HepG2 (cell line): ENCODE measurements around the gene ZFP1. TPM values are rescaled to one million over a fixed set of nuclear protein-coding genes. Genes with fewer than 3 reads are reported as not detected.

ENCODE experiments used
- ARNT ChIP-seq: fragments of 450-650 bp; IDR thresholded peaks from 2 replicates; pipeline ENCODE4 v1.6.1; 2017
- CENPT ChIP-seq: sonication (generic); formaldehyde crosslinking; IDR thresholded peaks from 2 replicates; pipeline ENCODE4 v1.8.0; 2022; ENCODE audit warnings: low read depth, mild to moderate bottlenecking, moderate library complexity, missing genetic modification reagents
- CHD4 ChIP-seq: fragments of 200-600 bp; sonication (generic); IDR thresholded peaks from 2 replicates; pipeline ENCODE4 v1.7.0; 2017; ENCODE audit warnings: mild to moderate bottlenecking, low read length, borderline replicate concordance
- EEA1 ChIP-seq: sonication (generic); formaldehyde crosslinking; IDR thresholded peaks from 2 replicates; pipeline ENCODE4 v1.5.1; 2020; ENCODE audit warnings: mild to moderate bottlenecking, missing genetic modification reagents, borderline replicate concordance
- ERF ChIP-seq: IDR thresholded peaks from 2 replicates; pipeline ENCODE4 v1.6.1; 2018; ENCODE audit warnings: missing biosample characterization, missing genetic modification reagents
- ETV5 ChIP-seq: IDR thresholded peaks from 2 replicates; pipeline ENCODE4 v1.6.1; 2018; ENCODE audit warnings: missing biosample characterization, missing genetic modification reagents, inconsistent platforms, borderline replicate concordance
- GFI1 ChIP-seq: sonication (generic); formaldehyde crosslinking; IDR thresholded peaks from 2 replicates; pipeline ENCODE4 v1.5.0; 2020; ENCODE audit warnings: missing genetic modification reagents, mild to moderate bottlenecking, borderline replicate concordance
- IRX3 ChIP-seq: sonication (generic); formaldehyde crosslinking; IDR thresholded peaks from 2 replicates; pipeline ENCODE4 v1.8.1; 2023; ENCODE audit warnings: mild to moderate bottlenecking, low read depth, missing genetic modification reagents, borderline replicate concordance
- SMAD3 ChIP-seq: sonication (generic); formaldehyde crosslinking; IDR thresholded peaks from 2 replicates; pipeline ENCODE4 v1.4.0; 2020; ENCODE audit warnings: missing genetic modification reagents
- STAT5B ChIP-seq: sonication (generic); formaldehyde crosslinking; IDR thresholded peaks from 2 replicates; pipeline ENCODE4 v1.4.0; 2020; ENCODE audit warnings: missing genetic modification reagents
- TMF1 ChIP-seq: sonication (generic); formaldehyde crosslinking; IDR thresholded peaks from 2 replicates; pipeline ENCODE4 v1.8.1; 2022; ENCODE audit warnings: low read depth, missing genetic modification reagents
- ZNF24 ChIP-seq: fragments of 450-650 bp; IDR thresholded peaks from 2 replicates; pipeline ENCODE4 v1.6.1; 2017; ENCODE audit warnings: antibody characterized with exemption, mild to moderate bottlenecking
- ZNF34 ChIP-seq: sonication (generic); formaldehyde crosslinking; IDR thresholded peaks from 2 replicates; pipeline ENCODE4 v1.4.0; 2020; ENCODE audit warnings: mild to moderate bottlenecking, missing genetic modification reagents, borderline replicate concordance
- ZNF382 ChIP-seq: sonication (generic); formaldehyde crosslinking; IDR thresholded peaks from 2 replicates; pipeline ENCODE4 v1.5.0; 2020; ENCODE audit warnings: missing genetic modification reagents, mild to moderate bottlenecking, borderline replicate concordance
- ZNF501 ChIP-seq: sonication (generic); formaldehyde crosslinking; IDR thresholded peaks from 2 replicates; pipeline ENCODE4 v1.5.1; 2020; ENCODE audit warnings: mild to moderate bottlenecking, moderate library complexity, missing genetic modification reagents
- ZNF674 ChIP-seq: sonication (generic); formaldehyde crosslinking; IDR thresholded peaks from 2 replicates; pipeline ENCODE4 v1.5.0; 2020; ENCODE audit warnings: low read depth, mild to moderate bottlenecking, missing genetic modification reagents
- ZNF747 ChIP-seq: sonication (generic); formaldehyde crosslinking; IDR thresholded peaks from 2 replicates; pipeline ENCODE4 v1.8.1; 2023; ENCODE audit warnings: missing genetic modification reagents, mild to moderate bottlenecking, borderline replicate concordance
- ZNF772 ChIP-seq: sonication (generic); formaldehyde crosslinking; IDR thresholded peaks from 2 replicates; pipeline ENCODE4 v1.5.0; 2020; ENCODE audit warnings: mild to moderate bottlenecking, missing genetic modification reagents
- ZNF781 ChIP-seq: sonication (generic); formaldehyde crosslinking; IDR thresholded peaks from 2 replicates; pipeline ENCODE4 v1.5.1; 2020; ENCODE audit warnings: borderline replicate concordance, mild to moderate bottlenecking, missing genetic modification reagents; ENCODE audit errors: not compliant biosample characterization
- ZNF816 ChIP-seq: sonication (generic); formaldehyde crosslinking; IDR thresholded peaks from 2 replicates; pipeline ENCODE4 v1.8.0; 2022; ENCODE audit warnings: missing genetic modification reagents, mild to moderate bottlenecking, borderline replicate concordance
- polyA plus RNA-seq, 8 experiments: library from polyadenylated mRNA; depleted of rRNA in 3 of 8; stranded (reverse) in 7 of 8; unstranded in 1 of 8; fragments of >200 nt; fragmentation: Illumina TruSeq in 4 of 8; extraction: Trizol in 4 of 8; gene quantifications; 2 replicates each; pipeline versions ENCODE4 v1.2.1 to v1.2.3, GENCODE V29; 2011 to 2016; ENCODE audit warnings: low read depth in 4 of 8, missing spikeins in 1 of 8, mixed read lengths in 1 of 8; ENCODE audit not compliant: insufficient read depth in 1 of 8
- total RNA-seq, 5 experiments: library from RNA; depleted of rRNA; stranded (reverse); fragments of >200 nt; fragmentation: Illumina TruSeq; extraction: Trizol; gene quantifications; 2 replicates each; pipeline ENCODE4 v1.2.3, GENCODE V29; 2016; ENCODE audit warnings: low read depth in 1 of 5
- TF ChIP-seq, protein P1 (sequence below): IDR thresholded peaks from 2 replicates; pipeline ENCODE4 v1.6.1; 2016; ENCODE audit warnings: missing compliant biosample characterization, missing genetic modification reagents, borderline replicate concordance
- TF ChIP-seq, protein P2 (sequence below): sonication (generic); formaldehyde crosslinking; IDR thresholded peaks from 2 replicates; pipeline ENCODE4 v1.5.0; 2020; ENCODE audit warnings: missing genetic modification reagents, mild to moderate bottlenecking, borderline replicate concordance
- TF ChIP-seq, protein P3 (sequence below): IDR thresholded peaks from 2 replicates; pipeline ENCODE4 v1.6.1; 2016
- TF ChIP-seq, protein P4 (sequence below): sonication (generic); formaldehyde crosslinking; IDR thresholded peaks from 2 replicates; pipeline ENCODE4 v1.5.1; 2020; ENCODE audit warnings: mild to moderate bottlenecking, missing genetic modification reagents, borderline replicate concordance
- TF ChIP-seq, protein P5 (sequence below): IDR thresholded peaks from 2 replicates; pipeline ENCODE4 v1.6.1; 2016; ENCODE audit warnings: mild to moderate bottlenecking, missing biosample characterization, missing genetic modification reagents

Gene ZFP1
- total and polyA plus RNA-seq, 2 of the 13 experiments (the other 11 are each of a cell fraction or from before 2014, with no cell fraction given), result 8.3 to 14.0 TPM

DNA sequence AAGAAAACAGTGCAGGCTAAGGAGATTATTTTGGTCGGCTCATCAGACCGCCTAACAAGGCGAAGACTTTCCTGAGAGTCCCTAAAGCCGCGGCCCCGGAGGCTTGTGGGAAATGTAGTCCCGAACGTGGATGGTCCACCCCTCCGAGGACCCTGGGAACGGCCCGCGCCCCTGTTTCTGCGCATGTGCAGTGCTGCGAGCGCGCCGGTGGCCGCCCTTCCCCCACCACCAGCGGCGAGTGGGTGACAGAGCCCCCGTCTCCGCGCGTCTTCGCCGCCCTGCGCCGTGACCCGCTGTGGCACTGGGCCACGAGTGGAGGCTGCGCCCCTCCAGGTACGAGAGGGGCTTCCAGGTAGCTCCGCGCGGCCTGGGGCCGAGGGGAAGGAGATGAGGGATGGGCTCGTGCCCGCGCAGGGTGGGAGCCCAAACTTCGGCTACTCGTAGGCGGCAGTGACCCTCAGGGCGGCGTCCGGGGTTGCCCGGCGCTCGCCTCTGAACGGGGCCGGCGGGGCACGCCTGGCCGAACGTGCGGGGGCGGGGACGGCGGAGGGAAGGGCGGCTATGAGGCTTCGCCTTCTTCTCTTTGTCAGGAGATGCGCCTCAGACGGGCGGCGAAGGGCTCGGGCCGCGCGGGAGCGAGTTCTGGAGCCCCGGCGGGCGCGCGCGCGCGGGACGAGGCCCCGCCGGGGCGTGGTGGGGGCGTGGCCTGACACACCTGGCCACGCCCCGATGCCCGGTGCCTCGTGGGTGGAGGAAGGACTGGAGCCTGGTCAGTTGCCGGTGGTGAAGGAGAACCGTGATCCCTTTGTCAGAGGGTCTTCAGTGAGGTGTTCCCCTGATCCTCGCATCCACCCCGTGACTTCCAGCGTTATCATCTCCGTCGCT, at the start of gene ZFP1 (continued):
- TF ChIP-seq ZNF382 (CRISPR knock-in tag) (no peak), ZNF781 (CRISPR knock-in tag) (peak; percentile 81), CENPT (no peak), ZNF772 (CRISPR knock-in tag) (peak; percentile 92), STAT5B (CRISPR knock-in tag) (peak; percentile 87; the same call in 1 of the 2 replicates), EEA1 (CRISPR knock-in tag) (peak; percentile 97; the same call in 1 of the 2 replicates), ARNT (no peak), IRX3 (CRISPR knock-in tag) (no peak), ZNF674 (CRISPR knock-in tag) (0 out of 2 replicates have a peak, but pooled peaks have one; percentile 79), ETV5 (CRISPR knock-in tag) (peak; percentile 65), ZNF501 (CRISPR knock-in tag) (peak; percentile 97), GFI1 (CRISPR knock-in tag) (no peak), ZNF816 (CRISPR knock-in tag) (peak; percentile 96), ZNF24 (no peak), ERF (CRISPR knock-in tag) (peak; percentile 96), CHD4 (no peak), ZNF747 (0 out of 2 replicates have a peak, but pooled peaks have one; percentile 90), TMF1 (CRISPR knock-in tag) (peak; percentile 53; the same call in 1 of the 2 replicates), SMAD3 (CRISPR knock-in tag) (peak; percentile 86; the same call in 1 of the 2 replicates), ZNF34 (0 out of 2 replicates have a peak, but pooled peaks have one; percentile 85)
- TF ChIP-seq, protein P1, sequence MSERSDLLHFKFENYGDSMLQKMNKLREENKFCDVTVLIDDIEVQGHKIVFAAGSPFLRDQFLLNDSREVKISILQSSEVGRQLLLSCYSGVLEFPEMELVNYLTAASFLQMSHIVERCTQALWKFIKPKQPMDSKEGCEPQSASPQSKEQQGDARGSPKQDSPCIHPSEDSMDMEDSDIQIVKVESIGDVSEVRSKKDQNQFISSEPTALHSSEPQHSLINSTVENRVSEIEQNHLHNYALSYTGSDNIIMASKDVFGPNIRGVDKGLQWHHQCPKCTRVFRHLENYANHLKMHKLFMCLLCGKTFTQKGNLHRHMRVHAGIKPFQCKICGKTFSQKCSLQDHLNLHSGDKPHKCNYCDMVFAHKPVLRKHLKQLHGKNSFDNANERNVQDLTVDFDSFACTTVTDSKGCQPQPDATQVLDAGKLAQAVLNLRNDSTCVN (CRISPR knock-in tag), result peak; percentile 63; the same call in 1 of the 2 replicates
- TF ChIP-seq, protein P2, sequence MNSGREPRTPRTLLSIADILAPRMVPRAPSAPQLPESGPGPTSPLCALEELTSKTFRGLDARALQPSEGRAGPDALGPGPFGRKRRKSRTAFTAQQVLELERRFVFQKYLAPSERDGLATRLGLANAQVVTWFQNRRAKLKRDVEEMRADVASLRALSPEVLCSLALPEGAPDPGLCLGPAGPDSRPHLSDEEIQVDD (CRISPR knock-in tag), result peak; percentile 56; the same call in 1 of the 2 replicates
- TF ChIP-seq, protein P3, sequence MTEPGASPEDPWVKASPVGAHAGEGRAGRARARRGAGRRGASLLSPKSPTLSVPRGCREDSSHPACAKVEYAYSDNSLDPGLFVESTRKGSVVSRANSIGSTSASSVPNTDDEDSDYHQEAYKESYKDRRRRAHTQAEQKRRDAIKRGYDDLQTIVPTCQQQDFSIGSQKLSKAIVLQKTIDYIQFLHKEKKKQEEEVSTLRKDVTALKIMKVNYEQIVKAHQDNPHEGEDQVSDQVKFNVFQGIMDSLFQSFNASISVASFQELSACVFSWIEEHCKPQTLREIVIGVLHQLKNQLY (CRISPR knock-in tag), result peak; percentile 16; the same call in 1 of the 2 replicates
- TF ChIP-seq, protein P4, sequence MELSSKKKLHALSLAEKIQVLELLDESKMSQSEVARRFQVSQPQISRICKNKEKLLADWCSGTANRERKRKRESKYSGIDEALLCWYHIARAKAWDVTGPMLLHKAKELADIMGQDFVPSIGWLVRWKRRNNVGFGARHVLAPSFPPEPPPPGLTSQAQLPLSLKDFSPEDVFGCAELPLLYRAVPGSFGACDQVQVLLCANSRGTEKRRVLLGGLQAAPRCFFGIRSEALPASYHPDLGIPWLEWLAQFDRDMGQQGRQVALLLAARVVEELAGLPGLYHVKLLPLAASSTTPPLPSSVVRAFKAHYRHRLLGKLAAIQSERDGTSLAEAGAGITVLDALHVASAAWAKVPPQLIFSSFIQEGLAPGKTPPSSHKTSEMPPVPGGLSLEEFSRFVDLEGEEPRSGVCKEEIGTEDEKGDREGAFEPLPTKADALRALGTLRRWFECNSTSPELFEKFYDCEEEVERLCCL, result peak; percentile 96
- TF ChIP-seq, protein P5, sequence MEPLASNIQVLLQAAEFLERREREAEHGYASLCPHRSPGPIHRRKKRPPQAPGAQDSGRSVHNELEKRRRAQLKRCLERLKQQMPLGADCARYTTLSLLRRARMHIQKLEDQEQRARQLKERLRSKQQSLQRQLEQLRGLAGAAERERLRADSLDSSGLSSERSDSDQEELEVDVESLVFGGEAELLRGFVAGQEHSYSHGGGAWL (CRISPR knock-in tag), result peak; percentile 91
